ENCODE results near the gene LRBA.

The LRBA gene

GRCh38 chr4:150801833-150802232 lies 213.3 kb downstream of the LRBA start:
- no peak overlapping the region for H3K4me3 ChIP-seq (ENCODE audit: low read depth, low read length)
- no peak for TF ChIP-seq CTCF (IDR thresholded peaks at IDR 0.05; ENCODE audit: control insufficient read depth, extremely low read depth, insufficient read depth)
- DNase-seq (ENCODE audit: low read depth): no peak

GRCh38 chr4:150799207-150799606 lies 215.9 kb downstream of the LRBA start:
- DNase-seq (ENCODE audit: low read depth): no peak
- peak; percentile 8; the same call in 1 of the 2 replicates for TF ChIP-seq CTCF (IDR thresholded peaks at IDR 0.05; ENCODE audit: control insufficient read depth, extremely low read depth, insufficient read depth)
- H3K4me3 ChIP-seq (ENCODE audit: low read depth, low read length): no peak overlapping the region

- DNase-seq (ENCODE audit: low read depth): no peak
- no peak for TF ChIP-seq CTCF (IDR thresholded peaks at IDR 0.05; ENCODE audit: control insufficient read depth, extremely low read depth, insufficient read depth)
- H3K4me3 ChIP-seq (ENCODE audit: low read depth, low read length): no peak overlapping the region
These were observed 220.4 kb downstream of the LRBA start for GRCh38 chr4:150794706-150795105.

- TF ChIP-seq CTCF (IDR thresholded peaks at IDR 0.05; ENCODE audit: control insufficient read depth, extremely low read depth, insufficient read depth): no peak
These were observed 225.2 kb downstream of the LRBA start for GRCh38 chr4:150789864-150790263.

GRCh38 chr4:150784939-150785338 lies 230.1 kb downstream of the LRBA start:
- no peak overlapping the region for H3K4me3 ChIP-seq (ENCODE audit: low read depth, low read length)
- DNase-seq (ENCODE audit: low read depth): no peak

More at GRCh38 chr4:150789864-150790263, 225.2 kb downstream of the LRBA start:
- no peak for DNase-seq (ENCODE audit: low read depth)
- no peak overlapping the region for H3K4me3 ChIP-seq (ENCODE audit: low read depth, low read length)

GRCh38 chr4:150784305-150784704 lies 230.8 kb downstream of the LRBA start:
- no peak for TF ChIP-seq CTCF (IDR thresholded peaks at IDR 0.05; ENCODE audit: control insufficient read depth, extremely low read depth, insufficient read depth)
- no peak for DNase-seq (ENCODE audit: low read depth)
- H3K4me3 ChIP-seq (ENCODE audit: low read depth, low read length): no peak overlapping the region

More at GRCh38 chr4:150784939-150785338, 230.1 kb downstream of the LRBA start:
- TF ChIP-seq CTCF (IDR thresholded peaks at IDR 0.05; ENCODE audit: control insufficient read depth, extremely low read depth, insufficient read depth): no peak

- DNase-seq (ENCODE audit: low read depth): peak; percentile 59
- H3K4me3 ChIP-seq (ENCODE audit: low read depth, low read length): no peak overlapping the region
- no peak for TF ChIP-seq CTCF (IDR thresholded peaks at IDR 0.05; ENCODE audit: control insufficient read depth, extremely low read depth, insufficient read depth)
These were observed 232.2 kb downstream of the LRBA start for GRCh38 chr4:150782921-150783320.
